ENCODE measurements around the gene CERS6. TPM values are rescaled to one million over a fixed set of nuclear protein-coding genes. Genes with fewer than 3 reads are reported as not detected.
"Not testable (repeated sequence)": the region's sequence is repeated elsewhere in the genome, so short reads cannot be mapped to it uniquely, and the experiment has no call there.

The CERS6 gene
- total RNA-seq, 1 donor from 2014 or later = 27.1 TPM

DNA sequence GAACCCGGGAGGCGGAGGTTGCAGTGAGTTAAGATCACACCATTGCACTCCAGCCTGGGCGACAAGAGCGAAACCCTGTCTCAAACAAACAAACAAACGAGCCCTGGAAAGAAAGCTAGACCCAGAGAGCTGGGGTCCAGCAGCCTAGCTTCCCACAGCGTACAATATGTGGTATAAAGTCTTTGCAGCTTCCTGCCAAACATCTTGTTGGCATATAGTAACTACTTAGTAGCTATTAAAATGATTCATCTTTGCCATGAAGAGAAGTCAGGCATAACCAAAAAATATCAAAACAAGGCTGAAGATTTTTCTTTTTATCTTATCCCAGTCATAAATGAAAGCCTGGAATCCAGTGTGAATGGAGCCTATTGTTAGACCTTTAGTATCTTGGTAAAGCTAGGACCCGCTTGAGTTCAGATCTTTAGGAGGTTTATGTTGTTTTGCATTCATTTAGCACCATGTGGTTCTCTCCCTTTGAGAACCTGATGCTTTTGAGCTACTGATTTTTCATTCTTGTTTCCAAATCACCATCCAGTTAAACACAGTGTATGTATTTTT lies 206.7 kb downstream of the CERS6 start:
- peaks cover 3% of the 10 kb centered on the region for H3K36me3 Mint-ChIP-seq (ENCODE audit: low read depth)
- intact Hi-C loops (cut with micrococcal nuclease) = no loop called here
- H3K4me1 Mint-ChIP-seq (ENCODE audit: low read depth) = peaks cover 22% of the 10 kb centered on the region
- no peak overlapping the region for H3K27ac Mint-ChIP-seq
- no peak overlapping the region for H3K4me3 Mint-ChIP-seq
- DNase-seq (ENCODE audit: low spot score) = no peak
- no peaks in the 10 kb centered on the region for H3K27me3 Mint-ChIP-seq (ENCODE audit: insufficient read depth)
- peaks cover 3% of the 10 kb centered on the region for H3K9me3 Mint-ChIP-seq

DNA sequence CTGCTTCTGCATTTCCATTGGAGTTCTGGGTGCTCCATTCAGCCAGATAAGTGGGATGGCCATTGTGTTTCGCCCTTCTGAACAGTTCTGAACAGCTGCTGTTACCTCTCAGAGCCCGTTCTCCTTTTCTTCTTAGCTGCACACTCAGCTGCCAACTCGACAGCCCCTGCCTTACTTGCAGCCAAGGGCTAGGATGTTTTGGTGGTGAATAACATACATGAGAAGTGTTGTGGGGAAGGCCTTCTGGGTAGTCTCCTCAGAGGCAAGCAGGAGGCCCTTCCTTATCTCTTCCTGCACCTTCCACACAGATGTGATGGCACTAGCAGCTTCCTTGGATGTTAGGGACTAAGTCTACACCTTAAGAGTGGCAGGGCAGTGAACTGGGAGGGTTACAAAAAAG lies 207.9 kb downstream of the CERS6 start:
- Mint-ChIP-seq H3K27me3 (ENCODE audit: insufficient read depth) (no peaks in the 10 kb centered on the region), H3K9me3 (peaks cover 3% of the 10 kb centered on the region), H3K4me3 (no peak overlapping the region), H3K36me3 (ENCODE audit: low read depth) (peaks cover 3% of the 10 kb centered on the region), H3K27ac (no peak overlapping the region), H3K4me1 (ENCODE audit: low read depth) (peaks cover 23% of the 10 kb centered on the region)
- intact Hi-C loops (cut with micrococcal nuclease) = no loop called here
- DNase-seq (ENCODE audit: low spot score) = no peak

DNA sequence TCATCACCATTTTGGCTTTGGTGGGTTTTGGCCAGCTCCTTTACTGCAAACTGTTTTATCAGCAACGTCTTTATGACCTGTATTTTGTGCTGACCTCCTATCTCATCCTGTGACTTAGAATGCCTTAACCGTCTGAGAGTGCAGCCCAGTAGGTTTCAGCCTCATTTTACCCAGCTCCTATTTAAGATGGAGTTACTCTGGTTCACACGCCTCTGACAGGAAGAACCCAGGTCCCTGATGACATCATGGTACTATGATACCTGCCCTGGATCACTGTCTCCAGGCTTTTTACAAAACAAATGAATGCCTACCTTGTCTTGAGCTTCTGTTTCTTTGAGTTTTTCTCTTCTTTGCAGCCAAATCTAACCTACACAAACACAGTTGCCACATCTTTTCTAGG lies 208.6 kb downstream of the CERS6 start:
- intact Hi-C loops (cut with micrococcal nuclease); DNase-seq (ENCODE audit: low spot score); H3K9me3 Mint-ChIP-seq; H3K27me3 Mint-ChIP-seq (ENCODE audit: insufficient read depth); H3K36me3 Mint-ChIP-seq (ENCODE audit: low read depth); H3K4me3 Mint-ChIP-seq; H3K27ac Mint-ChIP-seq: not testable (repeated sequence)
- H3K4me1 Mint-ChIP-seq (ENCODE audit: low read depth) = peaks cover 23% of the 10 kb centered on the region

DNA sequence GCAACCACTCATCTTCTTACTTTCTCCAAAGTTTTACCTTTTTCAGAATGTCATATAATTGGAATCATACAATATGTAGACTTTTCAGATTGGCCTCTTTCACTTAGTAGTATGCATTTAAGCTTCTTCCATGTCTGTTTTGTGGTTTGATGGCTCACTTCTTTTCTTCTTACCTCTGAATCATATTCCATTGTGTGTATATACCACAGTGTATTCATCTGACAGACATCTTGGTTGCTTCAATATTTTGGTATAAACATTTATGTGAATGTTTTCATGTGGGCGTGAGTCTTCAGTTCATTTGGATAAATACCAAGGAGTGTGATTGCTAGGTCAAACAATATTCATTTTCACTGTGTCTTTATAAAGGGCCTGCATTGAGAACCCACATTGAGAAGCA lies 210.3 kb downstream of the CERS6 start:
- intact Hi-C loops (cut with micrococcal nuclease) = no loop called here
- H3K9me3 Mint-ChIP-seq = peaks cover 3% of the 10 kb centered on the region
- peak overlapping the region; percentile 46 for H3K27ac Mint-ChIP-seq
- H3K4me1 Mint-ChIP-seq (ENCODE audit: low read depth) = peaks cover 32% of the 10 kb centered on the region
- peaks cover 5% of the 10 kb centered on the region for H3K36me3 Mint-ChIP-seq (ENCODE audit: low read depth)
- H3K4me3 Mint-ChIP-seq = no peak overlapping the region
- no peak for DNase-seq (ENCODE audit: low spot score)
- H3K27me3 Mint-ChIP-seq (ENCODE audit: insufficient read depth) = no peaks in the 10 kb centered on the region

DNA sequence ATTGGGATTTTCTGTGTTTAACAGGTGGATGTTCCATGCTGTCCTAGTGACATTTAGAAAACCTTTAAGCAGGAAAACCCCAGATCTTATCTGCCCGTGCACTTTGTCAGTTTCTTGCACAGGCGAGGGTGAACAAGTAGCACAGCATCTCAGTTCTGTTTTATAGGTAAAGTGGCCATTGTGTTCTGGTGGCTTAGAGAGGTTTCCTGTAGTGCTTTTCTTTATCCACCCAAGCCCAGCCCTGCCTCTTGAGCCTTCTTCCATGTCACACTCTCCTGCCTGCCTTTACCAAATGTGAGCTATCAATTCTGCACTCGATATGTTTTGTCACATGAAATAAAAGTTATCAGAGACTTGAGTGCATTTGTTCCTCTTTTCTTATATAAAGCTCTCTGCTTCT lies 211.1 kb downstream of the CERS6 start:
- no peak overlapping the region for H3K27ac Mint-ChIP-seq
- no peak for DNase-seq (ENCODE audit: low spot score)
- intact Hi-C loops (cut with micrococcal nuclease) = no loop called here
- H3K27me3 Mint-ChIP-seq (ENCODE audit: insufficient read depth) = no peaks in the 10 kb centered on the region
- no peak overlapping the region for H3K4me3 Mint-ChIP-seq
- peaks cover 7% of the 10 kb centered on the region for H3K36me3 Mint-ChIP-seq (ENCODE audit: low read depth)
- H3K9me3 Mint-ChIP-seq = peaks cover 3% of the 10 kb centered on the region
- peaks cover 32% of the 10 kb centered on the region for H3K4me1 Mint-ChIP-seq (ENCODE audit: low read depth)

DNA sequence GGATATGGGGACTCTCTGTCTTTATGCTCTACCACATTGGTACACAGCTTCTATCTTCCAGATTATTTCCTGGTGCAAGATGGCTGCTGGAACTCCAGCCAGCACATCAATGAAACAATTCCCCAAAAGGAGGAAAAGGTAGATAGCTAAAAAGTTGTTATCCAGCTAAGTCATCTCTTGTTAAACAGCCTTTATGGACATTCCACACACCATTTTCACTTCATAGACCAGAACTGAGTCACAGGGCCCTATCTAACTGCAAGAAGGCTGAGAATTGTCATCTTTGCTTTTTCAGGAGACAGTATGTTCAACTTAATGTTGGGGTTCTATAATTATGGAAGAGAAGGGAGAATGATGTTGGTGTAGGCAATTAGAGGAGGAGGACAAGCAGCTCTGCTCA lies 213.1 kb downstream of the CERS6 start:
- no peak overlapping the region for H3K4me3 Mint-ChIP-seq
- peaks cover 3% of the 10 kb centered on the region for H3K9me3 Mint-ChIP-seq
- DNase-seq (ENCODE audit: low spot score) = no peak
- intact Hi-C loops (cut with micrococcal nuclease) = no loop called here
- peaks cover 7% of the 10 kb centered on the region for H3K36me3 Mint-ChIP-seq (ENCODE audit: low read depth)
- peaks cover 30% of the 10 kb centered on the region for H3K4me1 Mint-ChIP-seq (ENCODE audit: low read depth)
- H3K27ac Mint-ChIP-seq = no peak overlapping the region
- H3K27me3 Mint-ChIP-seq (ENCODE audit: insufficient read depth) = no peaks in the 10 kb centered on the region

DNA sequence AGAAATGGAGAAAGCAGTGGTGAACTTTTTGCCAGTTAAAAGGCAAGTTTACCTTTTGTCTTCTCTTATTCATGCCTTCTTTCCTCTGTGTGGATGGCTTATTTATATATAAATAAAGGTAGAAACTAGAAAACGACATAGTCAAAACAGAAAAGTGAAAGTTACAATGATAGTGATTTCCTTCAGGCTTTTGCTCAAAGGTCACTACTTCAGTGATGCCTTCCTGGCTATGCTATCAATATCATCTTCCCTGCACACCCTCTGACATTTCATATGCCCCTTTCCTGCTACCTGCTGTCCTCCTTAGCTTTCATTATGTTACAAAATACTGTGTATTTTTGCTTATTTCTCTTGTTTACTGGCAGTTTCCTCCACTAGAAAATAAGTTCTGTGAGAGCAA lies 214.4 kb downstream of the CERS6 start:
- H3K4me1 Mint-ChIP-seq (ENCODE audit: low read depth) = peaks cover 27% of the 10 kb centered on the region
- no peak overlapping the region for H3K27ac Mint-ChIP-seq
- intact Hi-C loops (cut with micrococcal nuclease) = no loop called here
- H3K9me3 Mint-ChIP-seq = peaks cover 3% of the 10 kb centered on the region
- H3K4me3 Mint-ChIP-seq = no peak overlapping the region
- H3K27me3 Mint-ChIP-seq (ENCODE audit: insufficient read depth) = no peaks in the 10 kb centered on the region
- DNase-seq (ENCODE audit: low spot score) = no peak
- peaks cover 7% of the 10 kb centered on the region for H3K36me3 Mint-ChIP-seq (ENCODE audit: low read depth)

DNA sequence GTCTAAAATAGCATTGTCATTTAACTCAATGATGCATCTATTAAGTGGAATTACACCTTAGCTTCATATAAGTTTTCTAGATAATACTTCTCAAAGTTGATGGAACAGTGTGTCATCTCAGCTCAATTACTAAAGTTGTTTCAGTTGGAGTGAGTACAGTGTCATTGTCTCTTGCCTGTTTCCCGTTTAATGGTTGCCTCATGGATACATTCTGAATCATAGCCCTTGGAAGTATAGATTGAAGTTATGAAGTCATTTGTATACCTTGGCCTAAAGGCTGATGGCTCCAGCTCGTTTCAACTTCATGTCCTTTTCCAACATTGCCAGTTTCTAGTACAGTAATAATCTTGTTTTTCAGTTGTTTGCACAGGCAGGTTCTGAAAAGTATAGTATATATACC lies 215.9 kb downstream of the CERS6 start:
- H3K4me1 Mint-ChIP-seq (ENCODE audit: low read depth) = peaks cover 18% of the 10 kb centered on the region
- H3K9me3 Mint-ChIP-seq = no peaks in the 10 kb centered on the region
- no peaks in the 10 kb centered on the region for H3K27me3 Mint-ChIP-seq (ENCODE audit: insufficient read depth)
- no peak overlapping the region for H3K27ac Mint-ChIP-seq
- H3K4me3 Mint-ChIP-seq = no peak overlapping the region
- H3K36me3 Mint-ChIP-seq (ENCODE audit: low read depth) = peaks cover 4% of the 10 kb centered on the region
- no peak for DNase-seq (ENCODE audit: low spot score)
- intact Hi-C loops (cut with micrococcal nuclease) = no loop called here

DNA sequence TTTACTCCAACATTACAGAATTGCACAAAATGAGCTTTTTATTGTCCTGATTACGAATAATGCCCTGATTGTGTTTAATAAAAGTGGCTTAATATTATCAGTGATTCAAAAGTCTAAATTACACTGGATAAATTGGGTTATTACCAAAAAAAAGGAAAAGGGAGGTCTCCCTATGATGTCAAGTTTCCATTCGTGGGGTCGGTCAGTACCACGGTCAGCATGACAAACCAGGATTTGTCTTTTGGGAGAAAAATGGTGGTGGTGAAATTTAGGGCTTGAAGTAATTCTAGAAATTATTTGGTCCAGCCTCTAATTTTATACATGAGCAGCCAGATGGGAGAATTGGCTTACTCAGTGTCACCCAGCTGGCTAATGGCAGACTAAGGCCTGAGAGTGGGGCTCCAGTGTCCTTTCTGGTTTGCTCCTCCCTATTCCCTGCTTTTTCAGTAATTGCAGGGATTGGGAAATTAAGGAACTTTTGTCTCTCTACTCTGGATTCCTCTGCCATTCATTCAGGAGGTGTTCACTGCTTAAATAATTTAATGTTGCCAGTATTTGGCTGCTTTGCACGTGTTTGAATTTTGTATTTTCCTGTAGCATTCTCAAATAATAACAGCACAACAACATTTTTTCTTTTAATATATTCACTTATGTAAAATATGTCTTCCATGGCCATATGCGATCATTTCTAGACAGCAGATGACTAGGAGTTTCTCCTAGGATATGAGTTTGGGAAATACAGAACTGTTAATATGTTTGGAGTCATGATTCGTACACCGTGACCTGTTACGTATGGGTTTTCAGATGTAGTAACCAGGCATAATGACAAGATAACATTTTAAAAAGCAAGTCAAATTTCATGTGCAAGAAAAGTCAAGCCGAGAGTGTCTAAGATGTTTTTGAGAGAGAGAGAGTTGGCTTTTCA lies 217.5 kb downstream of the CERS6 start:
- peaks cover 6% of the 10 kb centered on the region for H3K36me3 Mint-ChIP-seq (ENCODE audit: low read depth)
- intact Hi-C loops (cut with micrococcal nuclease) = no loop called here

DNA sequence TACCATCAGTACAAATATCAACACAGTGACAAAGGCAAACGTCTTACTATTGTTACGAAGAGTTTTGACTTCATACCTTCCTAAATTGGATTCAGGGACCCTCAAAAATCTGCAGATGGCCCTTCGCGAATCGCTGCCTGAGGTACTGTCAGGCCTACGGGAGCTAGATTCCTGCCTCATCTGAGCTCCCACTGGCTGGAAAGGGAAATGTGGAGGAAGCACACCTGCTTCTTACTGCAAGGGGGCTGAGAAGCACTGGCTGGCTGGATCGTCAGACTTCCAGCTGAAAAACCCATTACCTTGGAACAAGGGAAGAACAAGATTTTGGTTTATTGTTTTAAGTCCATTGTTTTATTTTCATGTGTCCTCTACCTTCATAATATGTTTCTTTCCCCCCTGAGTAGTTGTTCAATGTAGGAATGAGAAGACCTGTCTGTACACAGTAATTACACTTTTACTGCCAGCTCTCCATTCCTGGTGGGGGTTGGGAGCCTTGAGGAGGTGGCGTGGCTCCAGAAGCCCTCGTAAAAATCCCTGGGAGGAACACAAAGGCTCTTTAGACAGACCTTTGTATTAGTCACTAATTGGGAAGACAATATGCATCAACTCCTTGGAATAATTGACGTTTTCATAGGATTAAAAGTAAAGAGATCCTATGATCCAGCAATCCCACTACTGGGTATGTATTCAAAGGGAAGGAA lies 222.2 kb downstream of the CERS6 start:
- no peaks in the 10 kb centered on the region for H3K9me3 Mint-ChIP-seq
- peaks cover 2% of the 10 kb centered on the region for H3K36me3 Mint-ChIP-seq (ENCODE audit: low read depth)
- no peak overlapping the region for H3K4me3 Mint-ChIP-seq
- H3K4me1 Mint-ChIP-seq (ENCODE audit: low read depth) = no peaks in the 10 kb centered on the region
- DNase-seq (ENCODE audit: low spot score) = no peak
- H3K27me3 Mint-ChIP-seq (ENCODE audit: insufficient read depth) = no peaks in the 10 kb centered on the region
- intact Hi-C loops (cut with micrococcal nuclease) = no loop called here
- no peak overlapping the region for H3K27ac Mint-ChIP-seq

More for the DNA sequence above, 217.5 kb downstream of the CERS6 start:
- Mint-ChIP-seq H3K9me3 (no peaks in the 10 kb centered on the region), H3K4me1 (ENCODE audit: low read depth) (peaks cover 9% of the 10 kb centered on the region), H3K27ac (peak overlapping the region; percentile 19), H3K27me3 (ENCODE audit: insufficient read depth) (no peaks in the 10 kb centered on the region), H3K4me3 (no peak overlapping the region)
- no peak for DNase-seq (ENCODE audit: low spot score)

DNA sequence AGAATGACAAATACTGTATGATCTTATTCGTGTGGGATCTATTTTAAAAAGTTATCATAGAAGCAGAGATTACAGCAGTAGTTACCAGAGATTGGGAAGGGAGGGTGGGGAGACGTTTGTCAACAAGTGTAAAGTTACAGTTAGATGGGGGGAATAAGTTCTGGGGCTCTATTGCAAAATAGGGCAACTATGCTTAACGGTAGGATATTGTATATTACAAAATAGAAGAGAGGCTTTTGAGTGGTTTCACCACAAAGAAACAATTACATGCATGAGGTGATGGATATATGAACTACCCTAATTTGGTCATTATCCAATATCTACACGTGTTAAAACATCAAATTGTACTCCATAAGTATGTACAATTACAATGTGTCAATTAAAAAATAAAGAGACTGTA lies 223.0 kb downstream of the CERS6 start:
- DNase-seq (ENCODE audit: low spot score) = no peak
- H3K36me3 Mint-ChIP-seq (ENCODE audit: low read depth) = peaks cover 2% of the 10 kb centered on the region
- H3K4me1 Mint-ChIP-seq (ENCODE audit: low read depth) = no peaks in the 10 kb centered on the region
- no peaks in the 10 kb centered on the region for H3K27me3 Mint-ChIP-seq (ENCODE audit: insufficient read depth)
- H3K27ac Mint-ChIP-seq = no peak overlapping the region
- intact Hi-C loops (cut with micrococcal nuclease) = no loop called here
- no peaks in the 10 kb centered on the region for H3K9me3 Mint-ChIP-seq
- no peak overlapping the region for H3K4me3 Mint-ChIP-seq

DNA sequence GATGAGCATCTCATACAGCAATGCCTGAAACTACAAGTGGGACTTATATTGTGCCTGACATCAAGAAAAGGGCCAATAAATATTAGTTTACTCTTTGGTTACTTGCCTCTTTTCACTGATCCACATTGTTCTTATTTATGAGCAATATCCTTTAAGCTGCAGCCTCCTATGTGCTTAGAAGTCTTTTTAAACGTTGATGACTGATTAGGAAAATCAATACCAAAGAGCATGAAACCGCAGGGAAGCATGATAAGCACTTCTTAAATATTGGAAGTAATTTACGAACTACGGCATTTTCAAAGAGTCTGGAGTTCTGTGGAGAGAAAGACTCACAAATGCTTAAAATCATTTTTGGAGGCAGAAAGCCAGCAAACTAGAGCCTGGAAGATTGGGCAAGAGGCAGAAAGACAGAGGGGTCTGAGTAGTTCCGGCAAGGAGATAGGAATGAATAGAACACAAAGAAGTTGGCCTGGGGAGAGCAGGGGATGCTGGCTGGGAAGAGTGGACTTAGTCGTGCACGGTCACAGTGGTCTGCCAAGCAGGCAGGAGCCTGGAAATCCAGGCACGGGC lies 223.8 kb downstream of the CERS6 start:
- DNase-seq (ENCODE audit: low spot score) = no peak
- H3K4me3 Mint-ChIP-seq = no peak overlapping the region
- H3K27ac Mint-ChIP-seq = no peak overlapping the region
- peaks cover 2% of the 10 kb centered on the region for H3K36me3 Mint-ChIP-seq (ENCODE audit: low read depth)
- H3K9me3 Mint-ChIP-seq = no peaks in the 10 kb centered on the region
- intact Hi-C loops (cut with micrococcal nuclease) = no loop called here
- no peaks in the 10 kb centered on the region for H3K27me3 Mint-ChIP-seq (ENCODE audit: insufficient read depth)
- no peaks in the 10 kb centered on the region for H3K4me1 Mint-ChIP-seq (ENCODE audit: low read depth)

DNA sequence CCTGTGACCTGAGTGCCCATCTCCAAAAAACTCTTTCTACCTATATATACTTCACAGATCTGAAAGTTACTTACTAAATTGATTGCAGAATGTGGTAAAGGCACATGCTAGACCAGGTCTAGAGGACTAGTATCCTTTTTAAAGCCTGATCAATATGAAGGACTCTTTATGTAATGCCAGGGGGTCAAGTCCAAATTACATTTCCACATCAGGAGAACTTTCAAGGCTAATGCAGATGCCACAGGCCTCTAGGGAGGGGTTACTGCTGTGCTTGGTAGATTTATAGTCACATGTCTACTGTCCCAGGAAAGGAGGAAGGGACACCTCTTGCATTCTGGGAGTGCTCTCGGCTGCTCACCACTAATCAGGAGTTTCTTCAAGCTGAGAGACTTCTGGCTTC lies 227.9 kb downstream of the CERS6 start:
- H3K4me3 Mint-ChIP-seq = no peak overlapping the region
- no peaks in the 10 kb centered on the region for H3K4me1 Mint-ChIP-seq (ENCODE audit: low read depth)
- no peak for DNase-seq (ENCODE audit: low spot score)
- no peak overlapping the region for H3K27ac Mint-ChIP-seq
- H3K9me3 Mint-ChIP-seq = no peaks in the 10 kb centered on the region
- no peaks in the 10 kb centered on the region for H3K36me3 Mint-ChIP-seq (ENCODE audit: low read depth)
- intact Hi-C loops (cut with micrococcal nuclease) = no loop called here
- no peaks in the 10 kb centered on the region for H3K27me3 Mint-ChIP-seq (ENCODE audit: insufficient read depth)

All from activated T-helper 1 cell treated with anti-CD3 and anti-CD28 coated beads, Interleukin-12 subunit alpha, Interleukin-12 subunit beta, Interleukin-2, Interleukin-4 antibody, amounts not matched to agents 30 ng/mL and 10 ng/mL and 1 ng/mL, durations not matched to agents 14 hours and 24 hours and 36 hours (primary cell).